ENCODE measurements around the gene CCDC188. TPM values are rescaled to one million over a fixed set of nuclear protein-coding genes. Genes with fewer than 3 reads are reported as not detected.

Gene CCDC188
- total RNA-seq, 1 donor from 2014 or later = not detected

- Mint-ChIP-seq H3K9me3 (peaks cover 9% of the 10 kb centered on the region), H3K4me3 (no peak overlapping the region)
Measured at GRCh38 chr22:20101638-20102037, 49.2 kb downstream of the CCDC188 start.

GRCh38 chr22:20099099-20099711 lies 51.6 kb downstream of the CCDC188 start:
- H3K9me3 Mint-ChIP-seq = peaks cover 19% of the 10 kb centered on the region
- H3K4me3 Mint-ChIP-seq = no peak overlapping the region
- H3K4me1 Mint-ChIP-seq = no peaks in the 10 kb centered on the region
- no peak for TF ChIP-seq CTCF (IDR thresholded peaks at IDR 0.05; ENCODE audit: unreplicated experiment)
- peaks cover 57% of the 10 kb centered on the region for H3K36me3 Mint-ChIP-seq
- no peak overlapping the region for H3K27ac Mint-ChIP-seq
- no peak for DNase-seq (ENCODE audit: low spot score in 2 of 2, unreplicated experiment in 2 of 2)
- H3K27me3 Mint-ChIP-seq (ENCODE audit: low read depth) = no peaks in the 10 kb centered on the region

More at GRCh38 chr22:20101638-20102037, 49.2 kb downstream of the CCDC188 start:
- no peak for TF ChIP-seq CTCF (IDR thresholded peaks at IDR 0.05; ENCODE audit: unreplicated experiment)
- Mint-ChIP-seq H3K4me1 (no peaks in the 10 kb centered on the region), H3K27ac (no peak overlapping the region), H3K27me3 (ENCODE audit: low read depth) (no peaks in the 10 kb centered on the region), H3K36me3 (peaks cover 32% of the 10 kb centered on the region)
- DNase-seq (ENCODE audit: low spot score in 2 of 2, unreplicated experiment in 2 of 2) = no peak

Small RNAs within 50 kb of the gene (microRNA-seq; reads per million reads assigned to microRNA genes)
- gene MIR6816 = not detected

Other genes starting within 250 kb of the CCDC188 start
- gene COMT, start 209.3 kb downstream of the CCDC188 start, total RNA-seq = 87.8 to 93.5 TPM (median 93.5 TPM) in 3 replicates
- gene TXNRD2, start 209.2 kb downstream of the CCDC188 start, total RNA-seq = 21.0 to 23.2 TPM (median 22.9 TPM) in 3 replicates
- 38.4 to 43.8 TPM (median 41.2 TPM) in 3 replicates for gene ARVCF, start 134.2 kb downstream of the CCDC188 start, total RNA-seq
- gene TANGO2, start 129.9 kb downstream of the CCDC188 start, total RNA-seq = 13.4 to 17.5 TPM (median 15.6 TPM) in 3 replicates
- 69.4 to 72.3 TPM (median 71.5 TPM) in 3 replicates for gene DGCR8, start 70.8 kb downstream of the CCDC188 start, total RNA-seq
- gene RANBP1, start 35.0 kb downstream of the CCDC188 start, total RNA-seq = 154 to 155 TPM (median 154 TPM) in 3 replicates
- gene TRMT2A, start 33.8 kb downstream of the CCDC188 start, total RNA-seq = 68.7 to 78.1 TPM (median 76.0 TPM) in 3 replicates
- gene ZDHHC8, start 19.3 kb downstream of the CCDC188 start, total RNA-seq = 82.4 to 86.2 TPM (median 82.4 TPM) in 3 replicates
- 8.9 to 10.0 TPM (median 9.5 TPM) in 3 replicates for gene RTN4R, start 117.3 kb upstream of the CCDC188 start, total RNA-seq
- gene DGCR6L, start 169.0 kb upstream of the CCDC188 start, total RNA-seq = 38.7 to 40.1 TPM (median 38.7 TPM) in 3 replicates
- 36.8 to 38.3 TPM (median 38.1 TPM) in 3 replicates for gene ZNF74, start 243.1 kb upstream of the CCDC188 start, total RNA-seq